IPS-18a (cell line): ENCODE measurements around the gene DLG2.
"Not testable (repeated sequence)": the region's sequence is repeated elsewhere in the genome, so short reads cannot be mapped to it uniquely, and the experiment has no call there.

ENCODE experiments used
- H3K27ac ChIP-seq: one replicate; pipeline ENCODE4 v1.5.1; 2013; ENCODE audit warnings: low read length
- H3K27me3 ChIP-seq: one replicate; pipeline ENCODE4 v1.6.1; 2013; ENCODE audit warnings: mild to moderate bottlenecking, low read length; ENCODE audit not compliant: control insufficient read depth, insufficient read depth
- H3K36me3 ChIP-seq: one replicate; pipeline ENCODE4 v1.6.1; 2013; ENCODE audit warnings: low read depth, low read length; ENCODE audit not compliant: control insufficient read depth
- H3K4me1 ChIP-seq: one replicate; pipeline ENCODE4 v1.6.1; 2013; ENCODE audit warnings: low read depth, low read length; ENCODE audit not compliant: control insufficient read depth
- H3K4me3 ChIP-seq: one replicate; pipeline ENCODE4 v1.5.1; 2013; ENCODE audit warnings: low read length
- H3K9ac ChIP-seq: one replicate; pipeline ENCODE4 v1.6.1; 2013; ENCODE audit warnings: mild to moderate bottlenecking, low read length, moderate library complexity
- H3K9me3 ChIP-seq: one replicate; pipeline ENCODE4 v1.6.1; 2013; ENCODE audit warnings: low read depth, low read length; ENCODE audit not compliant: control insufficient read depth

The DLG2 gene

GRCh38 chr11:83759148-83759547, 1868.0 kb downstream of the DLG2 start:
- Histone ChIP-seq H3K36me3 (no peaks in the 10 kb centered on the region), H3K27me3 (peaks cover 36% of the 10 kb centered on the region), H3K9me3 (no peaks in the 10 kb centered on the region), H3K4me1 (peaks cover 10% of the 10 kb centered on the region), H3K9ac (no peak overlapping the region), H3K4me3 (no peak overlapping the region), H3K27ac (no peak overlapping the region)

- Histone ChIP-seq H3K27me3 (no peaks in the 10 kb centered on the region), H3K4me3 (no peak overlapping the region), H3K9me3 (no peaks in the 10 kb centered on the region), H3K27ac (no peak overlapping the region), H3K36me3 (no peaks in the 10 kb centered on the region), H3K9ac (no peak overlapping the region), H3K4me1 (no peaks in the 10 kb centered on the region)
Observed at GRCh38 chr11:83751041-83751440, 1876.1 kb downstream of the DLG2 start.

- H3K9ac ChIP-seq = no peak overlapping the region
- H3K27ac ChIP-seq = no peak overlapping the region
- no peaks in the 10 kb centered on the region for H3K36me3 ChIP-seq
- no peaks in the 10 kb centered on the region for H3K27me3 ChIP-seq
- no peak overlapping the region for H3K4me3 ChIP-seq
- no peaks in the 10 kb centered on the region for H3K9me3 ChIP-seq
- H3K4me1 ChIP-seq = no peaks in the 10 kb centered on the region
Observed at GRCh38 chr11:83746921-83747585, 1880.1 kb downstream of the DLG2 start.

GRCh38 chr11:83744620-83745192, 1882.4 kb downstream of the DLG2 start:
- no peaks in the 10 kb centered on the region for H3K9me3 ChIP-seq
- H3K4me3 ChIP-seq = no peak overlapping the region
- H3K4me1 ChIP-seq = no peaks in the 10 kb centered on the region
- no peaks in the 10 kb centered on the region for H3K36me3 ChIP-seq
- no peaks in the 10 kb centered on the region for H3K27me3 ChIP-seq
- no peak overlapping the region for H3K27ac ChIP-seq
- no peak overlapping the region for H3K9ac ChIP-seq

GRCh38 chr11:83736684-83737083, 1890.5 kb downstream of the DLG2 start:
- no peak overlapping the region for H3K9ac ChIP-seq
- no peaks in the 10 kb centered on the region for H3K36me3 ChIP-seq
- H3K27me3 ChIP-seq = no peaks in the 10 kb centered on the region
- no peaks in the 10 kb centered on the region for H3K9me3 ChIP-seq
- no peaks in the 10 kb centered on the region for H3K4me1 ChIP-seq
- H3K4me3 ChIP-seq = no peak overlapping the region
- H3K27ac ChIP-seq = no peak overlapping the region

- Histone ChIP-seq H3K27me3 (no peaks in the 10 kb centered on the region), H3K9me3 (no peaks in the 10 kb centered on the region), H3K27ac (no peak overlapping the region), H3K4me1 (no peaks in the 10 kb centered on the region), H3K4me3 (no peak overlapping the region), H3K9ac (no peak overlapping the region), H3K36me3 (no peaks in the 10 kb centered on the region)
Observed at GRCh38 chr11:83734120-83734519, 1893.0 kb downstream of the DLG2 start.

- not testable (repeated sequence) for H3K9ac ChIP-seq, H3K9me3 ChIP-seq, H3K27me3 ChIP-seq, H3K36me3 ChIP-seq, H3K4me3 ChIP-seq, H3K27ac ChIP-seq, H3K4me1 ChIP-seq
Observed at GRCh38 chr11:83731288-83731687, 1895.9 kb downstream of the DLG2 start.

- Histone ChIP-seq H3K9me3 (no peaks in the 10 kb centered on the region), H3K4me1 (peaks cover 30% of the 10 kb centered on the region), H3K36me3 (no peaks in the 10 kb centered on the region), H3K27me3 (no peaks in the 10 kb centered on the region), H3K27ac (no peak overlapping the region), H3K9ac (no peak overlapping the region), H3K4me3 (no peak overlapping the region)
Observed at GRCh38 chr11:83728281-83728680, 1898.9 kb downstream of the DLG2 start.

GRCh38 chr11:83727251-83727650, 1899.9 kb downstream of the DLG2 start:
- Histone ChIP-seq H3K27me3 (no peaks in the 10 kb centered on the region), H3K4me3 (no peak overlapping the region), H3K9ac (no peak overlapping the region), H3K27ac (no peak overlapping the region), H3K36me3 (no peaks in the 10 kb centered on the region), H3K4me1 (peaks cover 30% of the 10 kb centered on the region), H3K9me3 (no peaks in the 10 kb centered on the region)

- Histone ChIP-seq H3K4me1 (peaks cover 33% of the 10 kb centered on the region), H3K4me3 (no peak overlapping the region), H3K9me3 (no peaks in the 10 kb centered on the region), H3K27me3 (peaks cover 5% of the 10 kb centered on the region), H3K9ac (peak overlapping the region; percentile 24), H3K36me3 (no peaks in the 10 kb centered on the region), H3K27ac (no peak overlapping the region)
Observed at GRCh38 chr11:83726316-83726715, 1900.8 kb downstream of the DLG2 start.

GRCh38 chr11:83725728-83726127, 1901.4 kb downstream of the DLG2 start:
- Histone ChIP-seq H3K9ac (peak overlapping the region; percentile 38), H3K36me3 (no peaks in the 10 kb centered on the region), H3K9me3 (no peaks in the 10 kb centered on the region), H3K4me1 (peaks cover 39% of the 10 kb centered on the region), H3K27me3 (peaks cover 11% of the 10 kb centered on the region), H3K4me3 (peak overlapping the region; percentile 50), H3K27ac (no peak overlapping the region)

GRCh38 chr11:83725269-83725560, 1901.9 kb downstream of the DLG2 start:
- H3K9ac ChIP-seq = peak overlapping the region; percentile 38
- H3K4me3 ChIP-seq = peak overlapping the region; percentile 50
- H3K27ac ChIP-seq = peak overlapping the region; percentile 15
- H3K27me3 ChIP-seq = peaks cover 11% of the 10 kb centered on the region
- no peaks in the 10 kb centered on the region for H3K9me3 ChIP-seq
- H3K4me1 ChIP-seq = peaks cover 39% of the 10 kb centered on the region
- no peaks in the 10 kb centered on the region for H3K36me3 ChIP-seq
